Fibroblast of upper back skin (primary cell): ENCODE results near the gene FOSL2.

Experiments used
- DNase-seq: peaks from one replicate; pipeline ENCODE4 v3.0.0-alpha.2; 2013

The FOSL2 gene

GRCh38 chr2:28397043-28397381 is 4.4 kb downstream of the FOSL2 start:
- DNase-seq: no peak

GRCh38 chr2:28398101-28398834 is 5.6 kb downstream of the FOSL2 start:
- peak; percentile 71 for DNase-seq

GRCh38 chr2:28399289-28399688 is 6.6 kb downstream of the FOSL2 start:
- no peak for DNase-seq

- DNase-seq: no peak
Measured at GRCh38 chr2:28399956-28400355, 7.3 kb downstream of the FOSL2 start.

- DNase-seq: no peak
Measured at GRCh38 chr2:28400419-28400818, 7.8 kb downstream of the FOSL2 start.

GRCh38 chr2:28400921-28401320 is 8.3 kb downstream of the FOSL2 start:
- no peak for DNase-seq

DNA sequence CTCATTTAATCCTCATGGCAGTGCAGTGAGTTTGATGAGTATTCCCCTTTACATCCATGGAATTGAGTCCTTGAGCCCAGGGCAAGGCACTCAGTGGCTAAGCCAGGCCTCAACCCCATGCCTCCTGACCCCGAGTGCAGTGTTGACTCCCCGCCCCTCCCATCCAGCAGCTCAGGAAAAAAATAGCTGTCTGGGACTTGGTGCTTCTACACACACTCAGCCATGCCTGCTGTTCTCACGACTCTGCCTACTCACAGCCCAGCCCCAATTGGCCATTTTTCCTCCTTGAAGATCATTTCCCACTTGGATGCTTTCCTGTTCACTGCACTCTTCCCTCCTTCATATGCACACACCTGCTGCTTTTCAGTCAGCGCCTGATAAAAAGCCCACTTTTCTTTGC is 8.8 kb downstream of the FOSL2 start:
- no peak for DNase-seq

DNA sequence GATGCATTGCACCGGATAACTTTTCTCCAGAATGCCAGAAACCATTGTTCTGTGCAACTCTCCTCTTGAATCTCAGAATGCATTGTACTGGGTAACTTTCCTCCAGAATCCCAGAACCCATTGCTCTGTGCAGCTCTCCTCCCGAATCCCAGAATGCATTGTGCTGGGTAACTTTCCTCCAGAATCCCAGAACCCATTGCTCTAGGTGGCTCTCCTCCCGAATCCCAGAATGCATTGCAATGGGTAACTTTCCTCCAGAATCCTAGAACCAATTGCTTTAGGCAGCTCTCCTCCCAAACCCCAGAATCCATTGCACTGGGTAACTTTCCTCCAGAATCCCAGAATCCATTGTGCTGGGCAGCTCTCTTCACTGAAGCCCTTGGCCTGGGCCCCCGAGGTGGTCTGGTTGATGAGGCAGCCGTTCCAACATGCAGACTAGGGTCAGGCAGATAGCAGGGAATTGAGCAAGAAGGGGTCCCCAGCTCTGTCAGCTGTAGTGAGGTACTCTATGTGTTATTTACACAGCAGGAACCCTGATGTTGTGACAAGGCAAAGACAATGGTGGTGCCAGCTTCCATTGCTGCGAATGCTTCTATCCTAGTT is 9.4 kb downstream of the FOSL2 start:
- no peak for DNase-seq

DNA sequence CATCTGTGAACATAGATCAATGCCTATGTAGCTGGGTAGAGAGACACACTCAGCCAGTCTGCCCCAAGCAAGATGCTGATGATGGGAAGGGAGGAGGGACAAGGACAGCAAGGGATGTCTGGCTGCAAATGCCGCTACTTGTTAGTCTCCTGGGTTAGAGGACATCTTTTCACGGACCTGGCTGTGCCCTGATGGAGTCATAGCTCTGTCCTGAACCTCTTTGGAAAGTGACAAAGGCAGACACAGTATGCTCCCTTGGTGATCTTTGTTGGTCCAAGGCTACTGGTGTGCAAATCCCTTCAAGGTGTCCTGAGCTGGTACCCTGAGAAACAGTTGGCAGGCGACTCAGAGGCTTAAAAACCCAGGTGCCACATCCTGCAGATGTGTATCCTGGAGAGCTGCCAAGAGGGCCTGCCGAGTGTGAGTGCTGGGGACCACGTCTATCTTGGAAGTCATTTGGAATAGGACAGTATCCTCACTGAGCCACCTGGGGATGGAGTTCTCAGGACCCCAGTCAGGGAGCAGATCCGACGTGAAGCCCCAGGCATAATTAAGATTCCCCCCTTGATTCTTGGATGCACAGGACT is 10.8 kb downstream of the FOSL2 start:
- DNase-seq: no peak

DNA sequence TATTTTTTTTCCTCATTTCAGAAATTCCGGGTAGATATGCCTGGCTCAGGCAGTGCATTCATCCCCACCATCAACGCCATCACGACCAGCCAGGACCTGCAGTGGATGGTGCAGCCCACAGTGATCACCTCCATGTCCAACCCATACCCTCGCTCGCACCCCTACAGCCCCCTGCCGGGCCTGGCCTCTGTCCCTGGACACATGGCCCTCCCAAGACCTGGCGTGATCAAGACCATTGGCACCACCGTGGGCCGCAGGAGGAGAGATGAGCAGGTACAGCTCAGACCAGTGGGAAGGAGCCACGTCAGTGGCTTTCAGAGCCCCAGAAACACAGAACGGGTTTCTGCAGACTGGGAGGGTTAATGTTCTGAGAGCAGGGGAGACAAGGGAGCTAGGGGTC is 11.4 kb downstream of the FOSL2 start:
- DNase-seq: no peak

DNA sequence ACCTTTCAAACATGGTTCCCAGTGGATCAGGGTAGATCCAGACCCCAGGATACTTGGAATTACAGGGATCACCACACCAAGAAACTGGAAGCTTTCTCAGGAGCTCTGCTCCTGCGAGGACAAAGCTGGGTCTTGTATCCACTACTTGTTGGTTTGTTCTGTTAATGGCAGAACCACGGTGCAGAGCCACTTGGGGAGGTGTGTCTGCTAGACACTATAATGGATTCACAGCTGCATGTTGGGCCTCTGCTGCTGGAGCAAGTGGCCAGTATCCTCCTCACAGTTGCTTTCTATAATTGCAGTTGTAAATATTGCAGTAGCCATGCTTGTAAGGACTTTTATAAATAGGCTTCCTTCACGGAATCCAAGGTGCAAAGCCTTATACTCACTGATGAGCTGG is 12.9 kb downstream of the FOSL2 start:
- DNase-seq: no peak

DNA sequence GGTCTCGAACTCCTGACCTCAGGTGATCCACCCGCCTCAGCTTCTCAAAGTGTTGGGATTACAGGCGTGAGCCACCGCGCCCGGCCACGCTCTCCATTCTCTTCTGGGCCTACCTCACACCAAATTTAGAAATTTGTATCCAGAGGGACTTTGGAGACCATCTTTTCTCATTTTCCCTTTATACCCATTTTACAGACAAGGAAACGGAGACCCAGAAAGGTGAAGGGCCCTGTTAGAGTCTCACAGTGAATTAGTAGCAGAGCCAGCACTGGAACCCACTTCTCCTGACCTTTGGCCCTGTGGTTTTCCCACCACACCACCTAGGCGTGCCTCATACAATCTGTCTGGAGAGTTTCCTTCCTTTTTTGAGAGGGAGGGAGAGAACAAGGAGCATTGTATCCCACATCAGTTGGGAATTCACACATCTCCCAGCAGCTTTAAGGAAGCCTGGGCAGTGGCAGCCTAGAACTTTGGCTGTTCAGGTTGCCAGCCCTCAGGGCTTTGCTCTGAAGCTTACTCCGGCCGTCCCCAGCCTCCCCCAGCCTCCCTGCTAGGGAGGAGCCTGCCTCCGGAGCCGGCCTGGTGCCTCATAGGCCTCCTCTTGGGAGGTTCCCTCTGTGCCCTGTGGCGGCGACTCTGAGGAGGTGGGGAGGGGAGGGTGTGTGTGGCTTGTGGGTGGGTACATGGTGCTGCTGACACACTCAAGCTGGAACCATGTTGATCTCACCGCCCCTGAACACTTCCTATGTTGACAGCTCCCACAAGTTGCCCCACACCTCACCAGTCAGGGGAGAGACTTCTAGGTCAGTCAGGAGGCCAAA is 13.8 kb downstream of the FOSL2 start:
- DNase-seq: no peak

DNA sequence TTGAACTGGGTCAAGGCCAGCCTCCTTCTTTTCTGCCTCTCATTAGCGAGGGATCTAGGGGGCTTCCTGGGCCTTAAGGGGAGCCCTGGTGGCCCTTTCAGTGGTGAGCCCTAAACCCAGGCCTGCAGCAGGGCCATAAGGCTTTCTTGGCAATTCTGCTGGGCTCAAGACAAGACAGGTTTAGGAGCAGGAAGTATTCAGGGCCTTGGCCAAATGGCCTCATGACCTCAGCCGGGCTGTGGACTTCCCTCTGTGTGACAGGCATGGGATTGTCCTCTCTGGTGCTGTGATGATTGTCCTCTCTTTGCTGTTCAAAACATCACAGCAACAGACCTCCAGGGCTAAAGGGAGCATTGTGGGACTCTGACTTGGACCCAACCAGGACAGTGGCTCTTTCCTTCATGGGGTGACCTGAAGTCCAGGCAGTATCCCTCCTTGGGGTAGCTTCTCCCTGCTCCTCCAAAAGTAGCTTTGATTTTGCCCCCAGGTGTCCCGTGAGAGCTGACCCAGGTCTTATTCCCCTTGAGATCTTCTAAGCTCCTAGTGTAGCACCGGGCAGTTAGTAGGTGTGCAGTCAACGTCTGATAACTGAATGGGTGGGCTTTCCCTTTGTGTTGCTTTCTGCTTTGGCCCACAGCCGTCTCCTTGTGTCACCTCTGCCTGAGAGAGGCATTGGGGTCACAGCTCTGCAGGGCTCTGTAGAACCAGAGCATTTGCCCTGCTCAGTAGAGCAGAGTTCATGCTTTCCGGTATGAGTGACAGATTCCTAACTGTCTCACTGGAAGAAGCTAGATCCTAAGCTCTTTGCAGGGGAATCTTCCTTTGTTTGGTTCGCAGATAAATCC is 14.7 kb downstream of the FOSL2 start:
- no peak for DNase-seq

- no peak for DNase-seq
Measured at GRCh38 chr2:28407976-28408690, 15.5 kb downstream of the FOSL2 start.

DNA sequence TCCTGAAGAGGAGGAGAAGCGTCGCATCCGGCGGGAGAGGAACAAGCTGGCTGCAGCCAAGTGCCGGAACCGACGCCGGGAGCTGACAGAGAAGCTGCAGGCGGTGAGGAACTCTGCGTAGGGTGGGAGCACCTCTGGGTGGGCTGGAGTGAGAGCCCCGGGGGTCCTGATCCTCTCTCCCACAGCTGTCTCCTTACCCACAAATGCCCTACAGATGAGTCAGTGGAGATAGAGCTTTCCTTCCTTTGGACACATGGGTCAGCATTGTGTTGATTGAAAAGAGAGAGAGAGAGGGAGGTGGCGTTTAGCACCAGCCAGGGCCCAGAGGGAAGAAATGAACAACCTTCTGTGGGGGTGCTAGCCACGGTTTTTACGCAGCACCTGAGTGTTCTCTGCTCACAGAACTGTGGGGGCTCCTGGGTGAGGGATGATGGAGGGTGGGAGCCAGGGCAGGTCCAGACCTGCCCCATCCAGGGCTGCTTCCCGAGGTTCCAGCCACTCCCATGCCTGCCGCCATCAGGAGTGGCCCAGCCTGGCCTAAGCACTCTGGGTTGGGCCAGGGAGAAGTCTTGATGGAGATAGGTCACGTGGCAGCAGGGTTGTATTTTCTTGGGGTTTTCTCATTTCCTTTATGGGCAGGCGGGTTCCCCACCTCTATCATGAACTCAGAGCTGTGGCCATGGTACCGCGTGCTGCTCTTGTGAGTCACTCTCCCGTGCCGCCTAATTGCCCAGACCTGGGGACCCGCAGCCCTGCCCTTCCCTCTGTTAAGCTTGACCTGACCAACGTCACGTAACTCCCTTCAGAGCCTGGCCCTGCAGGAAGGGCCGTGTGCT is 16.3 kb downstream of the FOSL2 start:
- no peak for DNase-seq

DNA sequence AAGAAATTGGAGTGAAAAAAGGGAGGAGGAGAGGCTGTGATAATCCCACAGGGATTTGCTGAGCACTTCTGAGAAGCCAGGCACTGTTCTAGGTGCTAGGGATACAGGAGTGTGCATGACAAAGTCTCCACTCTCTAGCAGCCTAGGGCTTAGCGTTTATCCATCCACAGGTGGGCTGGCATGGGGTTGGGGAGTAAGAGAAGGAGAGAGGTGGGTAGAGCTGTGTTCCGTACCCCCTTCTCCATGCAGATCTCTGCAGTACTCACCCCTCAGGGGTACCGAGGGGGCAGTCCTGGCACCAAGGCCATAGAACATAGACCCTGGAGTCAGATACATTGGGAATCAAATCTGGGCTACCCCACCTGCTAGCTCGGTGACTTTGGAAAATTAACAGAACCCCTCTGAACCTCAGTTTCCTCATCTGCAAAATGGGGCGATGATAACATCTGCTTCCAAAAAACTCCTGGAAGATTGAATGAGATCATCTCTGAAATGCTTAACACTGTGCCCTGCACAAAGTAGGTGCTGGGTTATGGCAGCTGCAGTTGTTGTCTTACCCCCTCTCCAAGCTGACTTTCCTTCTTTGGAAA is 18.6 kb downstream of the FOSL2 start:
- DNase-seq: no peak

DNA sequence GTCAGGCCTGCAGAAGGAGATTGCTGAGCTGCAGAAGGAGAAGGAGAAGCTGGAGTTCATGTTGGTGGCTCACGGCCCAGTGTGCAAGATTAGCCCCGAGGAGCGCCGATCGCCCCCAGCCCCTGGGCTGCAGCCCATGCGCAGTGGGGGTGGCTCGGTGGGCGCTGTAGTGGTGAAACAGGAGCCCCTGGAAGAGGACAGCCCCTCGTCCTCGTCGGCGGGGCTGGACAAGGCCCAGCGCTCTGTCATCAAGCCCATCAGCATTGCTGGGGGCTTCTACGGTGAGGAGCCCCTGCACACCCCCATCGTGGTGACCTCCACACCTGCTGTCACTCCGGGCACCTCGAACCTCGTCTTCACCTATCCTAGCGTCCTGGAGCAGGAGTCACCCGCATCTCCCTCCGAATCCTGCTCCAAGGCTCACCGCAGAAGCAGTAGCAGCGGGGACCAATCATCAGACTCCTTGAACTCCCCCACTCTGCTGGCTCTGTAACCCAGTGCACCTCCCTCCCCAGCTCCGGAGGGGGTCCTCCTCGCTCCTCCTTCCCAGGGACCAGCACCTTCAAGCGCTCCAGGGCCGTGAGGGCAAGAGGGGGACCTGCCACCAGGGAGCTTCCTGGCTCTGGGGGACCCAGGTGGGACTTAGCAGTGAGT is 19.4 kb downstream of the FOSL2 start:
- no peak for DNase-seq

DNA sequence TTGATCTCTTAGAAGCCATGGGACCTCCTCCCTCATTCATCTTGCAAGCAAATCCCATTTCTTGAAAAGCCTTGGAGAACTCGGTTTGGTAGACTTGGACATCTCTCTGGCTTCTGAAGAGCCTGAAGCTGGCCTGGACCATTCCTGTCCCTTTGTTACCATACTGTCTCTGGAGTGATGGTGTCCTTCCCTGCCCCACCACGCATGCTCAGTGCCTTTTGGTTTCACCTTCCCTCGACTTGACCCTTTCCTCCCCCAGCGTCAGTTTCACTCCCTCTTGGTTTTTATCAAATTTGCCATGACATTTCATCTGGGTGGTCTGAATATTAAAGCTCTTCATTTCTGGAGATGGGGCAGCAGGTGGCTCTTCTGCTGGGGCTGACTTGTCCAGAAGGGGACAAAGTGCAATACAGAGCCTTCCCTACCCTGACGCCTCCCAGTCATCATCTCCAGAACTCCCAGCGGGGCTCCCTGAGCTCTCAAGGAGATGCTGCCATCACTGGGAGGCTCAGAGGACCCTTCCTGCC is 20.0 kb downstream of the FOSL2 start:
- DNase-seq: no peak

DNA sequence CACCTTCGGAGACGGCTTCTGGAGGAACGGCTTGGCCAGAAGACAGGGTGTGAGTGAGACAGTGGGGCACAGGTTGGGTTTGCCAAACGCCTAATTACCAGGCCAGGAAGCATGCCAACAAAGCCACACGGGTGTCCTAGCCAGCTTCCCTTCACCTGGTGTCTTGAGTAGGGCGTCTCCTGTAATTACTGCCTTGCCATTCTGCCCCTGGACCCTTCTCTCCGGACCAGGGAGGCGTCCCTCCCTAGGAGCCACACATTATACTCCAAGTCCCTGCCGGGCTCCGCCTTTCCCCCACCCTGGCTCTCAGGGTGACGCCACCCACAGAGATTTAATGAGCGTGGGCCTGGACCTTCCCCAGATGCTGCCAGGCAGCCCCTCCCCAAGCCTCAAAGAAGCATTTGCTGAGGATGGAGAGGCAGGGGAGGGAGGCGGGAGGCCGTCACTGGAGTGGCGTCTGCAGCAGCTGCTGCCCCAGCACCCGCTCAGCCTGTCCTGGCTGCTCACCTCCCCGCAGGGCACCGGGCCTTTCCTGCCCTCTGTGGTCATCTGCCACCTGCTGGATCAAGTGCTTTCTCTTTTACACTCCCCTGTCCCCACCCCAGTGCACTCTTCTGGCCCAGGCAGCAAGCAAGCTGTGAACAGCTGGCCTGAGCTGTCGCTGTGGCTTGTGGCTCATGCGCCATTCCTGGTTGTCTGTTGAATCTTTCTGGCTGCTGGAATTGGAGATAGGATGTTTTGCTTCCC is 20.7 kb downstream of the FOSL2 start:
- no peak for DNase-seq
